Measurements from ENCODE around the gene SYNE2.

SYNE2 gene

GRCh38 chr14:63939006-63939270, 86.1 kb downstream of the SYNE2 start:
- no peak for TF ChIP-seq CEBPB (IDR thresholded peaks at IDR 0.05)
- TF ChIP-seq FOXM1 (IDR thresholded peaks at IDR 0.05; ENCODE audit: borderline replicate concordance, low read depth) = no peak
- TF ChIP-seq NFIC (IDR thresholded peaks at IDR 0.05) = no peak
- TF ChIP-seq USF1 (IDR thresholded peaks at IDR 0.05) = no peak
- no peak for TF ChIP-seq EGR1 (IDR thresholded peaks at IDR 0.05)

- no peak for TF ChIP-seq NFIC (IDR thresholded peaks at IDR 0.05)
Observed at GRCh38 chr14:63940387-63940786, 87.6 kb downstream of the SYNE2 start.

GRCh38 chr14:63941023-63941422, 88.2 kb downstream of the SYNE2 start:
- TF ChIP-seq EGR1 (IDR thresholded peaks at IDR 0.05) = no peak
- TF ChIP-seq EP300 (IDR thresholded peaks at IDR 0.05; ENCODE audit: borderline replicate concordance) = no peak
- TF ChIP-seq NFIC (IDR thresholded peaks at IDR 0.05) = no peak
- TF ChIP-seq CREB1 (IDR thresholded peaks at IDR 0.05; ENCODE audit: low read depth) = no peak
- TF ChIP-seq MAX (IDR thresholded peaks at IDR 0.05) = no peak
- no peak for TF ChIP-seq TEAD4 (IDR thresholded peaks at IDR 0.05)
- TF ChIP-seq ZBTB7A (IDR thresholded peaks at IDR 0.05; ENCODE audit: low read depth) = no peak
- no peak for TF ChIP-seq USF1 (IDR thresholded peaks at IDR 0.05)
- no peak for TF ChIP-seq FOXM1 (IDR thresholded peaks at IDR 0.05; ENCODE audit: borderline replicate concordance, low read depth)
- TF ChIP-seq CEBPB (IDR thresholded peaks at IDR 0.05) = no peak
- no peak for TF ChIP-seq TCF12 (IDR thresholded peaks at IDR 0.05; ENCODE audit: low read depth)
- TF ChIP-seq REST (IDR thresholded peaks at IDR 0.05; ENCODE audit: low read depth) = no peak
- TF ChIP-seq YY1 (IDR thresholded peaks at IDR 0.05; ENCODE audit: low read depth) = no peak
- TF ChIP-seq TAF1 (IDR thresholded peaks at IDR 0.05; ENCODE audit: low read depth) = no peak
- TF ChIP-seq RAD21 (IDR thresholded peaks at IDR 0.05; ENCODE audit: low read depth) = no peak

GRCh38 chr14:63949696-63950095, 96.9 kb downstream of the SYNE2 start:
- TF ChIP-seq RAD21 (IDR thresholded peaks at IDR 0.05; ENCODE audit: low read depth) (no peak), TCF12 (IDR thresholded peaks at IDR 0.05; ENCODE audit: low read depth) (no peak), USF1 (IDR thresholded peaks at IDR 0.05) (no peak), EGR1 (IDR thresholded peaks at IDR 0.05) (no peak), ZBTB7A (IDR thresholded peaks at IDR 0.05; ENCODE audit: low read depth) (no peak), CEBPB (IDR thresholded peaks at IDR 0.05) (no peak), NFIC (IDR thresholded peaks at IDR 0.05) (no peak), TAF1 (IDR thresholded peaks at IDR 0.05; ENCODE audit: low read depth) (no peak), REST (IDR thresholded peaks at IDR 0.05; ENCODE audit: low read depth) (no peak), TEAD4 (IDR thresholded peaks at IDR 0.05) (no peak), YY1 (IDR thresholded peaks at IDR 0.05; ENCODE audit: low read depth) (no peak), CREB1 (IDR thresholded peaks at IDR 0.05; ENCODE audit: low read depth) (no peak), FOXM1 (IDR thresholded peaks at IDR 0.05; ENCODE audit: borderline replicate concordance, low read depth) (no peak), EP300 (IDR thresholded peaks at IDR 0.05; ENCODE audit: borderline replicate concordance) (no peak), MAX (IDR thresholded peaks at IDR 0.05) (no peak)

GRCh38 chr14:63951021-63951420, 98.2 kb downstream of the SYNE2 start:
- TF ChIP-seq RAD21 (IDR thresholded peaks at IDR 0.05; ENCODE audit: low read depth) = no peak
- TF ChIP-seq CREB1 (IDR thresholded peaks at IDR 0.05; ENCODE audit: low read depth) = no peak
- TF ChIP-seq EGR1 (IDR thresholded peaks at IDR 0.05) = no peak
- TF ChIP-seq YY1 (IDR thresholded peaks at IDR 0.05; ENCODE audit: low read depth) = no peak
- TF ChIP-seq ZBTB7A (IDR thresholded peaks at IDR 0.05; ENCODE audit: low read depth) = no peak
- no peak for TF ChIP-seq REST (IDR thresholded peaks at IDR 0.05; ENCODE audit: low read depth)
- no peak for TF ChIP-seq CEBPB (IDR thresholded peaks at IDR 0.05)
- no peak for TF ChIP-seq TCF12 (IDR thresholded peaks at IDR 0.05; ENCODE audit: low read depth)
- TF ChIP-seq TEAD4 (IDR thresholded peaks at IDR 0.05) = no peak
- no peak for TF ChIP-seq FOXM1 (IDR thresholded peaks at IDR 0.05; ENCODE audit: borderline replicate concordance, low read depth)
- no peak for TF ChIP-seq MAX (IDR thresholded peaks at IDR 0.05)
- no peak for TF ChIP-seq USF1 (IDR thresholded peaks at IDR 0.05)
- no peak for TF ChIP-seq EP300 (IDR thresholded peaks at IDR 0.05; ENCODE audit: borderline replicate concordance)
- no peak for TF ChIP-seq TAF1 (IDR thresholded peaks at IDR 0.05; ENCODE audit: low read depth)
- no peak for TF ChIP-seq NFIC (IDR thresholded peaks at IDR 0.05)

All from Ishikawa (cell line).